ENCODE measurements around the gene ALG11.

DNA sequence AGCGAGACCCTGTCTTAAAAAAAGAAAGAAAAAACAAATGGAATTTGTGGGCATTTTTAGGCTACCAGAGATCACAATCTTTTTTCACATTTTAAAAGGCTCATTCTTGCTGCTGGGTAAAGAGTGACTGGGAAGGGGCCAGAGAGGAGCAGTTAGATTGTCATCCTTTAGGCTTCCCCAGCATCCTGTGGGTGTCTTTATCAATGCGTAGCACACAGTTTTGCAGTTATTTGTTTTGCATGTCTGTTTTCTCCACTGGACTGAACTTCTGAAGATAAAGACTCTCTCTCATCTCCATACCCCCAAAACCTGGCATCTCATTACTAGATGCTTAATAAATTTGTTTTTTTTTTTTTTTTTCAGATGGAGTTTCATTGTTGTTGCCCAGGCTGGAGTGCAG lies 10.2 kb downstream of the ALG11 start:
- no peak for TF ChIP-seq POLR2AphosphoS5 (IDR thresholded peaks at IDR 0.05)
- TF ChIP-seq, protein P1, sequence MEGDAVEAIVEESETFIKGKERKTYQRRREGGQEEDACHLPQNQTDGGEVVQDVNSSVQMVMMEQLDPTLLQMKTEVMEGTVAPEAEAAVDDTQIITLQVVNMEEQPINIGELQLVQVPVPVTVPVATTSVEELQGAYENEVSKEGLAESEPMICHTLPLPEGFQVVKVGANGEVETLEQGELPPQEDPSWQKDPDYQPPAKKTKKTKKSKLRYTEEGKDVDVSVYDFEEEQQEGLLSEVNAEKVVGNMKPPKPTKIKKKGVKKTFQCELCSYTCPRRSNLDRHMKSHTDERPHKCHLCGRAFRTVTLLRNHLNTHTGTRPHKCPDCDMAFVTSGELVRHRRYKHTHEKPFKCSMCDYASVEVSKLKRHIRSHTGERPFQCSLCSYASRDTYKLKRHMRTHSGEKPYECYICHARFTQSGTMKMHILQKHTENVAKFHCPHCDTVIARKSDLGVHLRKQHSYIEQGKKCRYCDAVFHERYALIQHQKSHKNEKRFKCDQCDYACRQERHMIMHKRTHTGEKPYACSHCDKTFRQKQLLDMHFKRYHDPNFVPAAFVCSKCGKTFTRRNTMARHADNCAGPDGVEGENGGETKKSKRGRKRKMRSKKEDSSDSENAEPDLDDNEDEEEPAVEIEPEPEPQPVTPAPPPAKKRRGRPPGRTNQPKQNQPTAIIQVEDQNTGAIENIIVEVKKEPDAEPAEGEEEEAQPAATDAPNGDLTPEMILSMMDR (IDR thresholded peaks at IDR 0.05) = no peak

Measured in suprapubic skin (tissue), 3 donors.